GM19452 (cell line): ENCODE results near the gene VAPB.

ENCODE experiments used
- ATAC-seq: cut with Tn5 transposase; IDR thresholded peaks from one replicate; pipeline ENCODE4 v1.9.1; 2021; ENCODE audit not compliant: unreplicated experiment

The VAPB gene

GRCh38 chr20:58458342-58459057 lies 69.5 kb downstream of the VAPB start:
- peak; percentile 96 for ATAC-seq

GRCh38 chr20:58459058-58459750 lies 70.2 kb downstream of the VAPB start:
- ATAC-seq: peak; percentile 18

- no peak for ATAC-seq
Observed at GRCh38 chr20:58461104-58461503, 72.1 kb downstream of the VAPB start.

- ATAC-seq: no peak
Observed at GRCh38 chr20:58461899-58462298, 72.9 kb downstream of the VAPB start.

- ATAC-seq: no peak
Observed at GRCh38 chr20:58463256-58463655, 74.2 kb downstream of the VAPB start.

GRCh38 chr20:58464838-58465237 lies 75.8 kb downstream of the VAPB start:
- ATAC-seq: no peak

GRCh38 chr20:58466095-58466708 lies 77.2 kb downstream of the VAPB start:
- no peak for ATAC-seq

GRCh38 chr20:58466729-58467571 lies 77.9 kb downstream of the VAPB start:
- no peak for ATAC-seq

- ATAC-seq: no peak
Observed at GRCh38 chr20:58467572-58468527, 78.8 kb downstream of the VAPB start.

GRCh38 chr20:58469616-58470015 lies 80.6 kb downstream of the VAPB start:
- no peak for ATAC-seq

- ATAC-seq: no peak
Observed at GRCh38 chr20:58470336-58471192, 81.5 kb downstream of the VAPB start.

GRCh38 chr20:58471193-58472164 lies 82.5 kb downstream of the VAPB start:
- ATAC-seq: no peak

GRCh38 chr20:58472273-58473018 lies 83.4 kb downstream of the VAPB start:
- no peak for ATAC-seq

GRCh38 chr20:58473453-58474425 lies 84.7 kb downstream of the VAPB start:
- no peak for ATAC-seq

- no peak for ATAC-seq
Observed at GRCh38 chr20:58475466-58475865, 86.4 kb downstream of the VAPB start.

GRCh38 chr20:58478141-58478805 lies 89.2 kb downstream of the VAPB start:
- no peak for ATAC-seq
